NK-92 (cell line): ENCODE data around the gene SAPCD2.
"Not testable (repeated sequence)": the region's sequence is repeated elsewhere in the genome, so short reads cannot be mapped to it uniquely, and the experiment has no call there.

Experiments
- DNase-seq: peaks from one replicate; lab custom pipeline; 2025; ENCODE audit not compliant: unreplicated experiment; lab: John Stamatoyannopoulos, UW

The SAPCD2 gene

DNA sequence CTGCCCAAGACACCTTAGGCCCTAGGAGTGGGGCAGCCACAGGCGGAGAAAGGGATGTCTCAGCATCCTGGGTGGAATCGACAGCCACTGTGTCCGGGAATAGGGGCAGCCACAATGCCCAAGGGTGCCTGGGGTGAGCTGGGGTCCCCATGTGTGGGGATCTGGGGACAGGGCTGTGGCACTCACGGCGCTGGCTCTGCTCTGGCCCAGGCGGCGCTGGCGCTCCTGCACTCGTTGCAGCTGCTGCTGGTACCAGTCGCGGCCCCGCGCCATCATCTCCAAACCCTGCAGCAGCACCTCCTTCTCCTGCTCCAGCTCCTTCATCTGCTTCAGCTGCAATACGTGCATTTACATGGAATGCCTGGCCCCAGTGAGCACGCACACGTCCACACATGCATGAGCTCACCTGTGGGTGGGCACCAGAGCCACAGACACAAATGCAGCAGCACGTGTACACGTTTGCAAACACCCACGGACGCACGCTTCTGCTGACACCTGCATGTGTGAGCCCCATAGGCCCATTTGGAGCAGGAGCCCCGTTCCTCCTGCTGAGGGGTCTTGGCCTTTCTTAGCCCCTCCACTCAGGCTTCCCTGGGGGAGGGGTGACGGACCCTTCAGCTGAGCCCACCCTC, 4.9 kb downstream of the SAPCD2 start:
- DNase-seq = no peak

DNA sequence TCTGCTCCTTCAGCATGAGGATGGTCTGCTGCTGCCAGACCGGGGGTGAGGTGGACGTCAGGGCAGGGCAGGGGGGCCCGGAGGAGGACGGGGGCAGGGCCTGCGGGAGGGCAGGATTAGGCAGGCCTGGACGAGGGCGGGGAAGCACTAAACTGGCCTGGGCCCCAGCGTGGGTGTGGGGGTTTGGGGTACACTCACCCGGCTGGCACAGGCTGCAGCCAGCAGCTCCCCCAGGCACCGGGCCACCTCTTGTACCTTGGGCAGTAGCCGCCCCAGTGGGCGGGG, 5.5 kb downstream of the SAPCD2 start:
- DNase-seq = no peak

DNA sequence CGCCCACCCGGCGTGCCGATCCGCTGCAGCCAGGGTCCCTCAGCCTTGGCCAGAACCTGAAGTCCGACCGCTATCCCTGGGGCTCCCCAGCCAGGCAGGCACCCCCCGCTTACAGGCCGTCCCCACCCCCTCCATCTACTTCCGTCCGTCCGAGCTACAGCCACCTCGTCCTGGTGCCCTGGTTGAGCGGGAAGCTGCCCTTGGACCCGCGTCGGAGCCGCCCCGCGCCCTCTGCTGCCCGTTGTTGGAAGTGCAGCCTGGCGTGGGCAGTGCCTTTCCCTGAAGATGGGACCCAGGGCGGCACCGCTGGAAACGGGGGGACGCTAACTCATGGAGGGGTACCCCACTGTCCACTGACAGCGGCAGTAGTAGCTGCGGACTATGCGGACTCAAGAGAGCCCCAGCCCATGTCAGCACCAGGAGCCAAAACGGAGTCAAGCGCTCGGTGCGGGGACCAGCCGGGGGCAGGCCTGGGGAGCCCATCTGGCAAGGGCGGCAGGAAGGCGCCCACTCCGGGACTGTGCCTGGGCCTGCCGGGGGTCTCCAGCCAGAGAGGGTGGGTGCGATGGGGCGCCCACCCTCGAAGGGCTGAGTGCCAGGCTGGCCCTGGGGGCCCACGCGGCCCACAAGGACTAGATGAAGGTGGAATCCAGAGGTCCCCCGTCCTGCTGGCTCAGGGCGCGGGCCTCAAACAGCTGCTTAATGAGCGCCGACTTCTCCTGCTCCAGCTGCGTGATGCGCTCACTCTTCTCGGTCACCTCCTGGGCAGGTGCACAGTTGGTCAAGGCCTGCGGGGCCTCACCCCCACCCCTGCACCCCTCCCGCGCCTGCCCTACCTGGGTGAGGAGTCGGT, 6.1 kb downstream of the SAPCD2 start:
- DNase-seq = no peak

DNA sequence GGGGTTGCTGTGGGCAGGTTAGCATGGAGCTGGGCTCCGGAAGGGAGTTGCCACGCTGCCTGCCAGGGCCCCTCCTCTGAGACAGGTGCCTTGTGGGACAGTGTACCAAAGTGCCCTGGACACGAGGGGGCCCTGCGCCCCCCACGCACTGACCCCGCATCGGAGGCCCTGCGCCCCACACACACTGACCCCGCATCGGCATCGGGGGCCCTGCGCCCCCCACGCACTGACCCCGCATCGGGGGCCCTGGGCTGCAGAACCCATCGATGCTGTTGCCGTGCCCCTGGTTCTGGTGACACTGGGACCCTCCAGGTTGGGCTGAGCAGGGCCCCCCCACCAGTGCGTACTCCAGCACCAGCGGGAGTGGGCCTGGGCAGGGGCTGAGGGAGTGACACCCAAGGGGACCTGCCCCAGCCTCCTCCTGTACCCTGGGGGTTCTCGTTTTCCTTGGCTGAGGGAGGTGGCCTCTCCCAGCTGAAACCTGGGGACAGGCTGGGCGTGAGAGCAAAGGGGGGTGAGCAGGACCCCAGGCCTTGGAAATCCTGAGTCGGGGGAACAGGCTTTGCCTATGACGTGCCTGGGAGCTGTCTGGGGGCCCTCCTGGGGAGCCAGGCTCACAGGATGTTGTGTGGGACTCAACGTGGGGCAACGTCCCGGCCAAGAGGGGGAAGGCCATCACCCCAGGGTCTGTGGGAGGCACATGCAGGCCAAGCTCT, 6.9 kb downstream of the SAPCD2 start:
- no peak for DNase-seq

DNA sequence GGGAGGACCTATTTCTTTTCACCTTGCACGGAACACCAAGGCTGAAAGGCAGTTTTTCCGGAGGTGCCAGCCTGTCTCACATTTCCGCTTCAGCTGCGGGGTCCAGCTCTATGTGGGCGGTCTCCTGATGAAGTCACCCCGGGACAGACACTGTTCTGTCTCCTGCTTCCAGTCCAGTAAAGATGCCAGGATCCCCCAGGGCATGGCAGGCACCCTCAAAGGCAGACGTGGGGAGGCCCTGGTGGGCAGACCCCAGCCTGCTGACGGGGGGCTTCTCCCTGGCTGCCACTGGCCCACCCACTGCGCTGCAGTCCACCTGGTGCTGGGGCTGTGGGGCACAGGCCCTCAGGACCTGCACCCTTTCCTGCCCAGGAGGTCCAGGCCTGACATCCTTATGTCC, 7.6 kb downstream of the SAPCD2 start:
- not testable (repeated sequence) for DNase-seq

DNA sequence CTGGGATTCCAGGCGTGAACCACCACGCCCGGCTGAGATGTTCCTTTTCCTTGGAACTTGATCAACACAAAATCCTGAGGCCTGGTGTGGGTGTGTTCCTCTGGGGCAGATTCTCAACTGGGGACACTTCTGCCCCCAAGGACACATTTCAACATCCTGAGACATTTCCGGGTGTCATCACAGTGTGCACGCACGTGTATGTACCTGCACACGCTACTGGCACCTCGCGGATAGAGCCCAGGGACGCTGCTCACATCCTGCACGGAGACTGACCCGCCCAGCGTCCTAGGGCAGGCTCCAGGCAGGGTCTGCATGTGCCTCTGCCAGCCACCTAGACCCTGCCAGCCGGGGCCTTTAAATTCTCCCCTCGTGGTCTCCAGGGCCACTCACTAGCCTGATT, 8.0 kb downstream of the SAPCD2 start:
- no peak for DNase-seq

DNA sequence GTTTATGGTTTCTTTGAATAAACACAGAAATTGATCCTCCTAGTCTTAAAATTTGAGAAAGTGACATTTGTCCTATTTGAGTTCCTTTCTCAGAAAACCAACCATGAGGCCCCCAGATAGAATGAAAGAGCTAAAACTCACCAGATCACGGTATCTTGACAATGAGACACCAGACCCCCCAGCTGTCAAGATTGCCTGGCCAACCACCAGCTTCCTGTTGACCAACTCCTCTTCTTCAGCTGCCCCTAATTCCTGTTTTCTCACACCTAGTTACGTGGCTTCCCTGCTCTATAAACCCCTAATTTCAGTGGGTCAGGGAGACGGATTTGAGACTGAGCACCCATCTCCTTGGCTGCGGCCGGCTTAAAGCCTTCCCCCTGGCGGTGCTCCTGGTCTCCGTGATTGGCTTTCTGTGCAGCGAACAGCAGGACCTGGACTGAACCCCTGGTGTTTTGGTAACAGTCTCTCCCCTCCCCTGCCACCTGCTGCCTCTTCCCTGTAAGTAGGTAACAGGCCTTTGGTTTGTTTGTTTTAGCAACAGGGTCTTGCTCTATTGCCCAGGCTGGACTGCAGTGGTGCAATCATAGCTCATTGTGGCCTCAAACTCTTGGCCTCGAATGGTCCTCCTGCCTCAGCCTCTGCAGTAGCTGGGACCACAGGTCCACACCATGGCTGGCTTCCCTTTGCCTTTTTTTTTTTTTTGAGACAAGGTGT, 11.7 kb downstream of the SAPCD2 start:
- no peak for DNase-seq

DNA sequence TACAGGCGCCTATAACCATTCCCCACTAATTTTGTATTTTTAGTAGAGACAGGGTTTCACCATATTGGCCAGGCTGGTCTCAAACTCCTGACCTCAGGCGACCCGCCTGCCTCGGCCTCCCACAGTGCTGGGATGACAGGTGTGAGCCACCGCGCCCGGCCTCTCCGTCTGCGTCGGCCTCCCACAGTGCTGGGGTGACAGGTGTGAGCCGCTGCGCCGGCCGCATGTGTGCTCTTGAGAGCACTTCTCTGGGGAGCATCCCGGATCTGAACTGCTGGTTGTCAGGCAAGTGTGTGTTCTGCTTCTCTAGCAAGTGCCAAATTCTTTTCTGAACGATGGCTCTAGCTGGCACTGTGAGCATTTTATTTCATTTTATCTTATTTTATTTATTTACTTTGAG, 12.8 kb downstream of the SAPCD2 start:
- no peak for DNase-seq

DNA sequence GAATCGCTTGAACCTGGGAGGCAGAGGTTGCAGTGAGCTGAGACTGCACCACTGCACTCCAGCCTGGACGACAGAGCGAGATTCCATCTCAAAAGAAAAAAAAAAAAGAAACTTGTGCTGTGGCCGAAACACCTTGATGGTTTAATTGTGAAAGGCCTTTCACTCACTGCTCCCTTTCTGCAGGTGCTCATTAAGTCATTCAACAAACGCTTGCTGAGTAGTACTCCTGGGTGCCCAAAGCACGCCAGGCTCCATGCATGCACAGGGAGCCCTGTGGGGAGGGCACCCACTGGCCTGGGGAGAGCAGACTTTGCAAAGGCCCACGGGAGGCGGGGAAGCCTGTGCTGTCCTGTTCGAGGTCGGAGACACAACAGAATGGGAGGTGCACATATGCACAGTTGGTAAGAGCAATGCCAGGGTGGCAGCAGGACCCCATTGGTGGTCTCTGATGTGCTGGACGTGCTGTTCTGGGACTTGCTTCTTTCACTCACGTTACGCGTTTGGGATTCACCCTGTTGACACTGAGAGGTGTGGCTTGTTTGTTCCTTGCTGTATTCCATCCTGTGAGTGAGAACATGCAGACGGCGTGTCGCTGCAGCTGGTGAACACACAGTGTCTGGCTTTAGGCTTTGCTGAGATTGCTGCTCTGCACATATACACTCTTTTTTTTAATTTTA, 13.5 kb downstream of the SAPCD2 start:
- no peak for DNase-seq

DNA sequence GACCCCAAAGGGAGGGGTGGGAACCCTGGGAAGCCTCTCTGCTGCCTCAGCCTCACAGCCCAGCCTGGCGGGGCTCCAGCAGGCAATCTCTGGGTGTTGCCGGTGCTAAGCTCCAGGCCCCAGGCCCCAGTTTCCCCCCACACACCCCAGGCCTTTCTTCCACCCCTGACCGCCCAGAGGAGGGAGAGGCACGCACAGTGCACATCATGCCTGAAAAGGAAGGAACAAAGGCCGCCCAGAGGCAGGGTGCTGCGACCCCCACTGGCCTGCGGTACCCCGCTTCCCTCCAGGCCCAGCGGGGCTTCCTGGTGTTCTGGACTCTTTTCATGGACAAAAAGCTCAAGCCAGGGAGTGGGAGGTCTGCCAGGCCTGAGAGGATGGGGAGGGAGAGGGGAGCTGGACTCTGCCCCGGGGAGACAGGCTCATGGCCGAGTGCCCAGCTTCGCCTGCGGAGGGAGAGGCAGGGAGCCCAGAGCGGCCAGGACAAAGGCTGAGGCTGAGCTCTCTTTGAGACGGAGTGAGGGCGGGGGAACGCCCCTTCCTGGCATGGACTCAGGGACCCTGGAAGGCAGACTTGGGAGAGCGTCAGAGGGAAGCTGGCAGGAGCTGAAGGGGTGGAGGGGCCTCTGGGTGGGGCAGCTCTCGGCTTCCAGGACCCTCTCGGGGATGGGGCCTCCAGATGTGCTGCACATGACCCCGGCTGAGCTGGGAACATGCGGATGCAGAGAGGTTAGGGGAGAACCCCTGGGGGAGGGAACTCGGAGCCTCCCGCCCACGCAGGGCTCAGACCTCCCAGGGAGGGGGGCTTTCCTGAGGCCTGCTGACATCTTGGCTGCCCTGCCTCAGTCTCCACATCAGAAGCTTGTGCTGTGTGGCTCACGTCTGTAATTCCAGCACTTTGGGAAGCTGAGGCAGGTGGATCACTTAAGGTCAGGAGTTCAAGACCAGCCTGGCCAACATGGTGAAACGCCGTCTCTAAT, 14.7 kb downstream of the SAPCD2 start:
- DNase-seq = no peak

DNA sequence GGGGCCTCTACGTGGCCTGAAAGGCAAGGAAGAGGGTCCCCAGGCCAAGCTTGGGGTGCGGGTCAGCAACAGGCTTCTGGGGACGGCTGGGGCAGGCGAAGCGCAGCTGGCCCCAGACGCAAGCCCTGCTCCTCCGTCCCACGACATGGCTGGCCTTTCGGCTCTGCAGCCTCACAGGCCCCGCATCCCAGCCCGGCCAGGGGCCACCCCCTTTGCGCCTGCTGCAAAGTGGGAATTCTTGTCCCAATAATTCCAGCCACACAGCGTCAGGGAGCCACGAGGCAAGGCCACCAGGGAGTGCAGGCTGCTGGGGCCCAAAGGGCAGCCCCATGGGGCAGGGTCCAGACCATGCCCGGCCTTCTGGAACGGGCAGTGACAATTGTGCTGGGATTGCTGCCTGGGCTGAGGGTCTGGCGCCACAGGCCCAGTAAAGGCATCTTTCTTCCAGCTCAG, 15.4 kb downstream of the SAPCD2 start:
- no peak for DNase-seq

DNA sequence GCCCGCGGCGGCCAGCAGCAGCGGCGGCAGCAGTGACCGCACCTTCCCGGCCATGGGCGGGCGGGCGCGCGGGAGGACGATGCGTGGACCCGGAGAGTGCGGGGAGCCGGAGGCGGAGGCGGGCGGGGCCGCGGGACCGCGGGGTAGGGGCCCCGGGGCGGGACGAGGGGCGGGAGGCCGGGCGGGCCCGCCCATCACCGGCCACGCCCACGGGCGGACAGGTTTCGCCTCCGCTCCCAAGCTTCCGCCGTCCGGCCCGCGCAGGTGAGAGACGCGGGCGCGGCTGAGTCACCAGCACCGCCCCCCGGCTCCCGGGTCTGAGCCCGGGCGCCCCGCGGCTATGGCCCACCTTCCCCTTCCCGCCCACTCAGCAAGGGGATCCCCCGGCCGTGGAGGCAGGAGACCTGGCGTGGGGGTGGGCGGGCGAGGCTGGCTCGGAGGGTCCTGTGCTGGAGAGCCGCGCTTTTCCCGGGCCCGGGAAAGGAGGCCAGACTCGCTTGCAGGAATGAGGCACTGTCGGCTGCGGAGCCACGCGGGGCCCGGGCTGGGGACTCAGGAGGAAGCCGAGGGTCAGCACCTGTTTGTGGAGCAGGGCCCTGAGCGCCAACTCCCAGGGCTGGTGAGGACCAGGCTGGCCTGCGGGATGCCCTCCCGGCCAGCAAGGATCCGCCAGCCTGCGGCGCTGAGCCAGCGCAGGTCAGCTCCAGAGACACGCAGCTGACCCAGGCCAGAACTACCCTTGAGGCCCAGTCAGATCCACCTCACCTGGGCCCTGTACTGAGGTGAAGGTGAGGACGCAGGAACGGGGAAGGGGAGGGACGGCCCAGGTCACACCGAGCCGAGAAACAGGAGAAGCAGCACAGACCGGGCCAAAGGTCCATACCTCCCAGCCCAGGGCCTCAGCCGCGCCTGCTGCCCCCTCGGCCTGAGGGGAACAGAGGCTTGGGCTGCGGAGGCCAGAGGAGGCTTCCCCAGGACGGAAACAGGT, 16.1 kb downstream of the SAPCD2 start, which contains the start of gene ENTPD2:
ENTPD2 (minus strand) TSS at position 118 of the 988 bp plus-strand sequence; CDS start at position 54, 64 bp downstream.
- DNase-seq = no peak

DNA sequence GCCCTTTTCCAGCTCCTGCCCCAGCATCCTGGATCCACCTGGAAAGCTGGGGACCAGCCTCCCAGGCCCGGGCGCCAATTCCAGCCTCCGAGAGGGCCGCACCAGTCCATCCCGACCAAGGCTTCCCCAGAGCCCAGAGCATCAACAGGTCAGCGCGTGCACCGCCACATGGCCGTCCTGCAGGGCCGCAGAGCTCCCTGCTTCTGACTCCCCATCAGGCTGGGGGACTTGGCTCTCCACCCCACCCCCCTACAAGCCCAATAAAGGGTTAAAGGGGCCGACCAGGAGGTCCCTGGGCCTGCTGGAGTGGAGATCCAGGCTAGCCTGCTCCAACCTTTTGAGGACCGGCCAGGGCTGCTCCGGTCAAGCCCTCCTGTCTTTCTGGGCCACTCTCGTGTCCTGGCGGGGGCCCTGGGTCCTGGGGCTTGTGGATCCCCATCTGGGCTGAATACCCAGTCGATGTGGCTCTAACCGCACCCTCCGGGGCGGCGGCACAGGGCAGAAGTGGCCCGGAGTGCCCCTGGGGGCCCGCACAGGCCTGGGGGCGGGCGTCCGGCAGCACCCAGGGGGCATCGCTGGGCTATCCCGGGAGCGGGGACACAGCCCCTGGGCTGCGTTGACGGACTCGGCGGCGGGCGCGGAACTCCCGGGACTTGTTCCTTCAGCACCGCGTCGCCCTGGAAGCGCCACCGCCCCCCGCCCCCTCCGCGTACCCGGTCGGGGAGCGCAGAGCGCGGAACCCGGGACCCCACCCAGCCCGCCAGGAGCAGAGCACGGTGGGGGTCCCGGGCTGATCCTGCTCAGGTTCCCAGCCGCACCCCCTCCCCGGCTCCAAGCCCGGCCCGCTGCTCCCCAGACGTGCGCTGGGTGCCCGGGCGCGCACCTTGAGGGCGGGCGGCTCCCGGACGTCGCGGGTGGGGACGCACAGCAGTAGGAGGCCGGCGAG, 17.1 kb downstream of the SAPCD2 start:
- DNase-seq = no peak

DNA sequence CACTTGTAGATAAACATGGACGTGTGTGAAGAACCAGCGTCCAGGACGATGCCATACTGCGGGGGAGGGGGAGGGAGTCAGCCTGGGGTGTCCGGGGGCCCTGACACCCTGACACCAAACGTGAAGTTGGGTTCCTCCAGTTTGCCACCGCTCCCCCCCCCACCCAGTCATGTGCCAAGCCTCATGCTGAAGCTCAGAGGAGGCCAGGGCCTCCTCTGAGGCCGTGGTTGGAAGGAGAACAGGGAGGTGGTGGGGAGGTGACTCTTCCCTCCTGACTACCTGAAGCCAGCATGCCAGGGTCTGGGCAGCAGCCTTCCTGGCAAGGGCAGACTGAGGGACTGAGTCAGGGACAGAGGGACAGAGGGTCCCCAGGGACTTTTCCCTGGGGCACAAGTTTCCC, 18.1 kb downstream of the SAPCD2 start:
- no peak for DNase-seq

DNA sequence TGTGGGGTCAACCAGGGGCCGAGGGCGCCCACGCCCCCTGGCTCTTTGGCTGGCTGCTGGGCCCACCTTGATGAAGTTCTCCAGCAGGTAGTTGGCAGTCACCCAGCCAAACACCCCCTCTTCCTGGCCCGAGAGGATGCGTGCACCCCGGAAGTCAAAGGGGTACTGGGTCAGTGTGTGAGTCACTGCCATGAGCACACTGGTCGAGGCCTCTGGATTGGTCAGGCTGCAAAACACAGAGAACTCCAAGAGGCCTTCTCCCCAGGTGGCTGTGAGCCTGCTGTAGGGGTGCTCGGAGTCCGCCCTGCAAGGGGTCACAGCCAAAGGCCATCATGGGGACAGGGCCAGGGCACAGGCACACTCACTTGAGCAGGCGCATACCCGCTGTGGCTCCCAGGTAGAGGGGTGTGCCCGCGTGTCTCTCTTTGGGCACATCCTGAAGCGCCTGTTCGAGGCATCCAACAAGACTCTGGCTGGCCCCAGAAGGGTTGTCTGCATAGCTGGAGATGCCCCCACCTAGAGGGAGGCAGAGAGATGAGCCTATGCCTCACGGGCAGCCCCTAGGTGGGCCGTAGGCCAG, 19.1 kb downstream of the SAPCD2 start:
- DNase-seq = no peak

DNA sequence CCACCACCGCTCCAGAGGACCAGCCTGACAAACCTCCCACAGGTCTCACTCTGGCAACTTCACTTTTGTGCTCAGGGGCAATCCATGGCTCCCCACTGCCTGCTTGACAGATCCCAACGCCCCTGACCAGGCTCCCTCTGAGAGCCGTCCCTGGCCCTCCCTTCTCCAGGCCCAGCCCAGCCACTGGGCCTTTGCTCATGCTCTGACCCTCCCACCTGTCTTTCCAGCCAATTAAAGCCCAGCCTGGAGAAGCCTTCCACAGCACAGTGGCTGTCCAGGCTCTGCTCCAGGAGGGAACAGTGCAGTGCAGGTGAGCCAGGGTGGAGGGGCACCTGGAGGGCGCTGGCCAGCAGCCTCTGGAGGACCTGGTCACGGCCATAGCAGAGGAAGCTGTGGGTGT, 19.8 kb downstream of the SAPCD2 start:
- DNase-seq = no peak
